PC-9 (cell line): Measurements from ENCODE around the gene LIN37. TPM values are rescaled to one million over a fixed set of nuclear protein-coding genes. Genes with fewer than 3 reads are reported as not detected.

Experiments
- BruUV-seq: library from RNA; stranded (reverse); fragments of 400-500 nt; replicated peaks from 2 replicates; lab custom pipeline; 2021; lab: Mats Ljungman, UMichigan
- CTCF ChIA-PET: fragments of 300-600 bp; sonication (Branson Sonifier 250); formaldehyde crosslinking; loops from one replicate; lab custom pipeline; 2022; ENCODE audit warnings: antibody characterized with exemption; lab: Charles Lee
- POLR2A ChIA-PET: fragments of 300-600 bp; sonication (Branson Sonifier 250); formaldehyde crosslinking; loops from one replicate; lab custom pipeline; 2022; ENCODE audit warnings: antibody characterized with exemption; ENCODE audit not compliant: unreplicated experiment; lab: Charles Lee
- DNase-seq, 2 experiments: peaks; one replicate each; pipeline versions ENCODE4 v3.0.0 to v3.0.0-alpha.2; 2015 to 2022; ENCODE audit warnings: mixed read lengths in 1 of 2
- H2AFZ ChIP-seq: fragments of 200-600 bp; sonication (generic); 2 replicates; pipeline ENCODE4 v1.8.1; 2017; ENCODE audit warnings: antibody characterized with exemption
- H3F3A ChIP-seq: fragments of 200-600 bp; sonication (generic); 2 replicates; pipeline ENCODE4 v1.8.1; 2017; ENCODE audit warnings: antibody characterized with exemption, mild to moderate bottlenecking, low read depth; ENCODE audit not compliant: insufficient read depth
- H3K27ac ChIP-seq: fragments of 200-600 bp; sonication (generic); 2 replicates; pipeline ENCODE4 v1.6.1; 2016; ENCODE audit warnings: mixed run types
- H3K27me3 ChIP-seq: fragments of 200-600 bp; sonication (generic); 2 replicates; pipeline ENCODE4 v1.6.1; 2016; ENCODE audit warnings: low read depth, mixed run types; ENCODE audit not compliant: insufficient read depth
- H3K36me3 ChIP-seq: fragments of 200-600 bp; sonication (generic); 2 replicates; pipeline ENCODE4 v1.6.1; 2016; ENCODE audit warnings: low read depth, mixed run types
- H3K4me1 ChIP-seq: fragments of 200-600 bp; sonication (generic); replicated peaks from 2 replicates; pipeline ENCODE4 v1.6.1; 2016; ENCODE audit warnings: mixed run types; ENCODE audit not compliant: insufficient read depth
- H3K4me2 ChIP-seq: fragments of 200-600 bp; sonication (generic); 2 replicates; pipeline ENCODE4 v1.6.1; 2017; ENCODE audit warnings: mixed run types
- H3K4me3 ChIP-seq: fragments of 200-600 bp; sonication (generic); 2 replicates; pipeline ENCODE4 v1.6.1; 2016; ENCODE audit warnings: mixed run types
- H3K79me2 ChIP-seq: fragments of 200-600 bp; sonication (generic); 2 replicates; pipeline ENCODE4 v1.6.1; 2017; ENCODE audit warnings: low read depth, mixed run types
- H3K9me2 ChIP-seq: fragments of 200-600 bp; sonication (generic); 2 replicates; pipeline ENCODE4 v1.8.1; 2017; ENCODE audit warnings: mild to moderate bottlenecking; ENCODE audit not compliant: insufficient read depth
- H3K9me3 ChIP-seq: fragments of 200-600 bp; sonication (generic); 2 replicates; pipeline ENCODE4 v1.8.1; 2016; ENCODE audit warnings: low read depth; ENCODE audit not compliant: insufficient read depth
- H4K20me1 ChIP-seq: fragments of 200-600 bp; sonication (generic); 2 replicates; pipeline ENCODE4 v1.8.1; 2017; ENCODE audit not compliant: insufficient read depth
- CTCF ChIP-seq: fragments of 200-600 bp; sonication (generic); conservative IDR thresholded peaks from 2 replicates; pipeline ENCODE4 v1.6.1; 2017; ENCODE audit warnings: mixed run types, antibody characterized with exemption, mild to moderate bottlenecking, moderate library complexity
- EZH2 ChIP-seq: fragments of 200-600 bp; sonication (generic); IDR thresholded peaks from 2 replicates; pipeline ENCODE4 v1.8.0; 2017; ENCODE audit warnings: antibody characterized with exemption, low read depth
- intact Hi-C: fragments of 100-400 bp; cut with micrococcal nuclease; formaldehyde crosslinking; loops from one replicate; pipeline ENCODE4 v1.10.0; 2022; ENCODE audit not compliant: unreplicated experiment
- total RNA-seq: library from RNA; stranded (reverse); gene quantifications from 2 replicates; pipeline ENCODE4 v1.2.3, GENCODE V29; 2021

LIN37 gene
- total RNA-seq, 1 experiment from 2014 or later = 17.0 TPM

GRCh38 chr19:35764432-35765315, 16.3 kb downstream of the LIN37 start:
- H3F3A ChIP-seq = peaks cover 13% of the 10 kb centered on the region
- no peaks in the 10 kb centered on the region; the same call in 1 of the 2 replicates for H3K36me3 ChIP-seq
- TF ChIP-seq EZH2 (no peak), CTCF (no peak)
- no TSS peak for BruUV-seq
- H4K20me1 ChIP-seq = no peaks in the 10 kb centered on the region; the same call in 1 of the 2 replicates
- peaks cover 7% of the 10 kb centered on the region for H3K79me2 ChIP-seq
- no peaks in the 10 kb centered on the region for H3K27me3 ChIP-seq
- H3K4me3 ChIP-seq = no peak overlapping the region
- no peaks in the 10 kb centered on the region for H3K4me1 ChIP-seq
- no peak overlapping the region for H2AFZ ChIP-seq
- CTCF ChIA-PET = no interaction called here
- H3K9me2 ChIP-seq = no peaks in the 10 kb centered on the region
- POLR2A ChIA-PET = no interaction called here
- intact Hi-C loops = no loop called here
- no peak for DNase-seq
- H3K4me2 ChIP-seq = no peak overlapping the region
- no peak overlapping the region for H3K27ac ChIP-seq
- no peaks in the 10 kb centered on the region for H3K9me3 ChIP-seq

- Histone ChIP-seq H3K9me2 (no peaks in the 10 kb centered on the region), H3K79me2 (no peaks in the 10 kb centered on the region), H3F3A (peaks cover 11% of the 10 kb centered on the region; the same call in 1 of the 2 replicates), H3K36me3 (no peaks in the 10 kb centered on the region), H3K27me3 (no peaks in the 10 kb centered on the region), H4K20me1 (no peaks in the 10 kb centered on the region; the same call in 1 of the 2 replicates), H3K27ac (no peak overlapping the region), H2AFZ (no peak overlapping the region), H3K4me3 (no peak overlapping the region), H3K4me2 (no peak overlapping the region), H3K9me3 (no peaks in the 10 kb centered on the region), H3K4me1 (no peaks in the 10 kb centered on the region)
- intact Hi-C loops = no loop called here
- ChIA-PET POLR2A (no interaction called here), CTCF (no interaction called here)
- no TSS peak for BruUV-seq
- no peak for DNase-seq
- TF ChIP-seq CTCF (no peak), EZH2 (no peak)
Observed at GRCh38 chr19:35766571-35767104, 18.3 kb downstream of the LIN37 start.

GRCh38 chr19:35767288-35768081, 19.1 kb downstream of the LIN37 start:
- no peak overlapping the region for H3K27ac ChIP-seq
- H3K36me3 ChIP-seq = no peaks in the 10 kb centered on the region

More at GRCh38 chr19:35767288-35768081, 19.1 kb downstream of the LIN37 start:
- Histone ChIP-seq H2AFZ (no peak overlapping the region), H4K20me1 (no peaks in the 10 kb centered on the region; the same call in 1 of the 2 replicates), H3F3A (peaks cover 16% of the 10 kb centered on the region; the same call in 1 of the 2 replicates), H3K9me3 (no peaks in the 10 kb centered on the region), H3K4me2 (no peak overlapping the region), H3K27me3 (no peaks in the 10 kb centered on the region), H3K79me2 (no peaks in the 10 kb centered on the region), H3K9me2 (no peaks in the 10 kb centered on the region), H3K4me1 (no peaks in the 10 kb centered on the region), H3K4me3 (no peak overlapping the region)
- ChIA-PET POLR2A (interaction anchor here (0.5 kb wide), 1 partner anchor 119 kb away, joined by 7 read pairs; the partner anchor contains the start of gene COX6B1), CTCF (no interaction called here)
- no peak for DNase-seq
- TF ChIP-seq EZH2 (no peak), CTCF (no peak)
- intact Hi-C loops = no loop called here
- no TSS peak for BruUV-seq
